Natural killer cell (primary cell): ENCODE results near the gene SPOP. TPM values are rescaled to one million over a fixed set of nuclear protein-coding genes. Genes with fewer than 3 reads are reported as not detected.

Experiments used
- ATAC-seq, 3 donors: fragments of 150-1000 bp in 2 of 3; fragments of 200-7000 bp in 1 of 3; cut with Tn5 transposase; 1 replicate in 1 of 3; 2 replicates in 2 of 3; pipeline ENCODE4 v1.10.0; 2021; ENCODE audit warnings: mild to moderate bottlenecking in 2 of 3, moderate library complexity in 2 of 3
- DNase-seq, 2 donors: peaks; one replicate each; pipeline versions ENCODE4 v3.0.0 to v3.0.0-alpha.2; 2013 to 2021; ENCODE audit warnings: mixed read lengths in 1 of 2
- H3K27ac ChIP-seq: one replicate; pipeline ENCODE4 v1.5.1; 2013; ENCODE audit warnings: mild to moderate bottlenecking, low read length
- H3K27me3 ChIP-seq: one replicate; pipeline ENCODE4 v1.6.1; 2013; ENCODE audit warnings: low read length; ENCODE audit not compliant: control insufficient read depth, insufficient read depth
- H3K36me3 ChIP-seq: one replicate; pipeline ENCODE4 v1.6.1; 2013; ENCODE audit warnings: low read length; ENCODE audit not compliant: control insufficient read depth, insufficient read depth
- H3K4me1 ChIP-seq: one replicate; pipeline ENCODE4 v1.6.1; 2013; ENCODE audit warnings: low read length; ENCODE audit not compliant: control insufficient read depth, insufficient read depth
- H3K4me3 ChIP-seq: one replicate; pipeline ENCODE4 v1.5.1; 2013; ENCODE audit warnings: low read length
- H3K9me3 ChIP-seq: one replicate; pipeline ENCODE4 v1.6.1; 2013; ENCODE audit warnings: low read length; ENCODE audit not compliant: control insufficient read depth, insufficient read depth
- H3K27ac Mint-ChIP-seq, 2 donors: one replicate each; pipeline ENCODE4 v1.8.0; 2022; ENCODE audit warnings: mild to moderate bottlenecking in 2 of 2, mixed read lengths in 2 of 2, moderate library complexity in 1 of 2
- H3K27me3 Mint-ChIP-seq, 2 donors: one replicate each; pipeline ENCODE4 v1.8.0; 2022; ENCODE audit warnings: low read depth in 2 of 2, mixed read lengths in 2 of 2
- H3K36me3 Mint-ChIP-seq: one replicate; pipeline ENCODE4 v1.8.0; 2022; ENCODE audit warnings: mixed read lengths
- H3K4me1 Mint-ChIP-seq, 2 donors: one replicate each; pipeline ENCODE4 v1.8.0; 2022; ENCODE audit warnings: mixed read lengths in 2 of 2
- H3K4me3 Mint-ChIP-seq: one replicate; pipeline ENCODE4 v1.8.0; 2022; ENCODE audit warnings: mild to moderate bottlenecking, moderate library complexity, mixed read lengths
- H3K9me3 Mint-ChIP-seq, 2 donors: one replicate each; pipeline ENCODE4 v1.8.0; 2022; ENCODE audit warnings: mixed read lengths in 2 of 2
- CTCF ChIP-seq: fragments of 200-600 bp; IDR thresholded peaks from one replicate; pipeline ENCODE4 v1.8.0; 2022; ENCODE audit warnings: antibody characterized with exemption
- WGBS: methylation state at CpG from one replicate; pipeline ENCODE4 v1.1.7; 2013; ENCODE audit warnings: missing lambda C conversion rate; ENCODE audit not compliant: insufficient coverage; 5-methylcytosine and 5-hydroxymethylcytosine counted together
- intact Hi-C: fragments of 100-400 bp; cut with micrococcal nuclease; formaldehyde crosslinking; loops from one replicate; pipeline ENCODE4 v1.14.2; 2022
- total RNA-seq, 4 donors: library from RNA; stranded (reverse); fragments of 120-200 nt in 1 of 4; gene quantifications; one replicate each; pipeline versions ENCODE4 v1.2.3 to v1.2.4, GENCODE V29; 2013 to 2022

The SPOP gene
- total RNA-seq, 3 donors from 2014 or later (not counting 1 experiment from before 2014, with no cell fraction given) = 45.4 to 56.5 (median 54.7) TPM

GRCh38 chr17:49577650-49577934 is 100.3 kb downstream of the SPOP start:
- H3K4me1 Mint-ChIP-seq = peaks cover 0 to 11% of the 10 kb centered on the region in 2 donors
- H3K9me3 ChIP-seq = no peaks in the 10 kb centered on the region
- no peaks in the 10 kb centered on the region for H3K36me3 Mint-ChIP-seq
- no peaks in the 10 kb centered on the region for H3K9me3 Mint-ChIP-seq
- DNase-seq (no peak), ATAC-seq (no peak)
- no peak overlapping the region for H3K27ac Mint-ChIP-seq
- peaks cover 12% of the 10 kb centered on the region for H3K4me1 ChIP-seq
- no peak overlapping the region for H3K4me3 ChIP-seq
- H3K27me3 ChIP-seq = peaks cover 32% of the 10 kb centered on the region
- H3K36me3 ChIP-seq = no peaks in the 10 kb centered on the region
- H3K27me3 Mint-ChIP-seq = peaks cover 29 to 46% of the 10 kb centered on the region in 2 donors
- intact Hi-C loops = no loop called here
- H3K27ac ChIP-seq = no peak overlapping the region
- WGBS = 83% methylated on average over 3 of the region's 3 CpGs
- no peak overlapping the region for H3K4me3 Mint-ChIP-seq
- no peak for TF ChIP-seq CTCF

GRCh38 chr17:49576917-49577649 is 100.8 kb downstream of the SPOP start:
- Mint-ChIP-seq H3K4me1 (peaks cover 0 to 11% of the 10 kb centered on the region in 2 donors), H3K9me3 (no peaks in the 10 kb centered on the region), H3K27ac (no peak overlapping the region), H3K27me3 (peaks cover 29 to 49% of the 10 kb centered on the region in 2 donors), H3K36me3 (no peaks in the 10 kb centered on the region), H3K4me3 (peak overlapping the region; percentile 53)
- Histone ChIP-seq H3K27ac (no peak overlapping the region), H3K27me3 (peaks cover 32% of the 10 kb centered on the region), H3K9me3 (no peaks in the 10 kb centered on the region), H3K4me3 (no peak overlapping the region), H3K4me1 (peaks cover 12% of the 10 kb centered on the region), H3K36me3 (no peaks in the 10 kb centered on the region)
- ATAC-seq (no peak), DNase-seq (peak in 1 of 2 donors; percentile 12)
- intact Hi-C loops = no loop called here
- 38% methylated on average over 22 of the region's 22 CpGs for WGBS
- TF ChIP-seq CTCF = no peak

- H3K27me3 ChIP-seq = peaks cover 32% of the 10 kb centered on the region
- DNase-seq (peak in 1 of 2 donors; percentile 25), ATAC-seq (peak in 1 of 3 donors; percentile 28)
- Mint-ChIP-seq H3K36me3 (no peaks in the 10 kb centered on the region), H3K27ac (no peak overlapping the region), H3K4me1 (peaks cover 0 to 17% of the 10 kb centered on the region in 2 donors), H3K4me3 (peak overlapping the region; percentile 74), H3K9me3 (no peaks in the 10 kb centered on the region), H3K27me3 (peaks cover 29 to 55% of the 10 kb centered on the region in 2 donors)
- H3K4me1 ChIP-seq = peaks cover 13% of the 10 kb centered on the region
- H3K27ac ChIP-seq = no peak overlapping the region
- 1% methylated on average over 66 of the region's 68 CpGs for WGBS
- H3K9me3 ChIP-seq = no peaks in the 10 kb centered on the region
- intact Hi-C loops = no loop called here
- no peak for TF ChIP-seq CTCF
- no peaks in the 10 kb centered on the region for H3K36me3 ChIP-seq
- no peak overlapping the region for H3K4me3 ChIP-seq
Observed at GRCh38 chr17:49576088-49576916, 101.6 kb downstream of the SPOP start.
